GM23338 (cell line): ENCODE data around the gene PCP4. TPM values are rescaled to one million over a fixed set of nuclear protein-coding genes. Genes with fewer than 3 reads are reported as not detected.

Experiments used
- ATAC-seq: fragments of 200-7000 bp; cut with Tn5 transposase; 3 replicates; pipeline ENCODE4 v1.9.1; 2020
- DNase-seq: peaks from one replicate; pipeline ENCODE4 v3.0.0-alpha.2; 2015; ENCODE audit warnings: low spot score
- H2AFZ ChIP-seq: fragments of 200-600 bp; sonication (generic); 2 replicates; pipeline ENCODE4 v1.8.0; 2016; ENCODE audit warnings: antibody characterized with exemption, mild to moderate bottlenecking, moderate library complexity
- H3F3A ChIP-seq: fragments of 200-600 bp; sonication (generic); replicated peaks from 2 replicates; pipeline ENCODE4 v1.8.0; 2017; ENCODE audit warnings: antibody characterized with exemption, mixed run types, low read depth
- H3K27ac ChIP-seq: fragments of 200-600 bp; sonication (generic); 2 replicates; pipeline ENCODE4 v1.6.1; 2016; ENCODE audit warnings: low read depth
- H3K27me3 ChIP-seq: fragments of 200-600 bp; sonication (generic); 2 replicates; pipeline ENCODE4 v1.8.0; 2016; ENCODE audit warnings: mild to moderate bottlenecking, mixed run types, moderate library complexity; ENCODE audit not compliant: insufficient read depth
- H3K36me3 ChIP-seq: fragments of 200-600 bp; sonication (generic); 2 replicates; pipeline ENCODE4 v1.8.0; 2016; ENCODE audit warnings: mild to moderate bottlenecking; ENCODE audit not compliant: insufficient read depth
- H3K4me1 ChIP-seq: fragments of 200-600 bp; sonication (generic); 2 replicates; pipeline ENCODE4 v1.8.0; 2016; ENCODE audit warnings: mild to moderate bottlenecking, moderate library complexity; ENCODE audit not compliant: insufficient read depth
- H3K4me2 ChIP-seq: fragments of 200-600 bp; sonication (generic); 2 replicates; pipeline ENCODE4 v1.7.1; 2017; ENCODE audit warnings: mixed run types
- H3K4me3 ChIP-seq: fragments of 200-600 bp; sonication (generic); 2 replicates; pipeline ENCODE4 v1.6.1; 2016; ENCODE audit warnings: mixed run types
- H3K79me2 ChIP-seq: fragments of 200-600 bp; sonication (generic); replicated peaks from 2 replicates; pipeline ENCODE4 v1.8.0; 2017; ENCODE audit warnings: mild to moderate bottlenecking; ENCODE audit not compliant: insufficient read depth
- H3K9me2 ChIP-seq: fragments of 200-600 bp; sonication (generic); 2 replicates; pipeline ENCODE4 v1.8.0; 2017; ENCODE audit not compliant: insufficient read depth
- H4K20me1 ChIP-seq: fragments of 200-600 bp; sonication (generic); replicated peaks from 2 replicates; pipeline ENCODE4 v1.8.0; 2017; ENCODE audit warnings: mild to moderate bottlenecking; ENCODE audit not compliant: insufficient read depth
- H3K27ac Mint-ChIP-seq: 2 replicates; pipeline ENCODE4 v1.8.0; 2020; ENCODE audit warnings: inconsistent platforms, mild to moderate bottlenecking, moderate library complexity, mixed read lengths
- H3K27me3 Mint-ChIP-seq: 3 replicates; pipeline ENCODE4 v1.8.0; 2022; ENCODE audit warnings: low read depth, mild to moderate bottlenecking, moderate library complexity, mixed read lengths, inconsistent platforms; ENCODE audit not compliant: insufficient read depth, poor library complexity
- H3K36me3 Mint-ChIP-seq: 3 replicates; pipeline ENCODE4 v1.8.0; 2021; ENCODE audit warnings: low read depth, mild to moderate bottlenecking, inconsistent platforms, moderate library complexity, mixed read lengths
- H3K4me1 Mint-ChIP-seq: 3 replicates; pipeline ENCODE4 v1.8.0; 2020; ENCODE audit warnings: mild to moderate bottlenecking, inconsistent platforms, mixed read lengths
- H3K4me3 Mint-ChIP-seq: 3 replicates; pipeline ENCODE4 v1.8.0; 2021; ENCODE audit warnings: moderate library complexity, mild to moderate bottlenecking, inconsistent platforms, mixed read lengths
- H3K9me3 Mint-ChIP-seq: 3 replicates; pipeline ENCODE4 v1.8.0; 2020; ENCODE audit warnings: moderate library complexity, mild to moderate bottlenecking, inconsistent platforms, mixed read lengths
- CREB1 ChIP-seq: fragments of 250-450 bp; sonication (Bioruptor Pico); IDR thresholded peaks from 2 replicates; pipeline ENCODE4 v1.5.0; 2020; ENCODE audit warnings: low read depth, mild to moderate bottlenecking, moderate library complexity
- CTCF ChIP-seq, 2 experiments: fragments of 200-600 bp in 1 of 2; sonication (generic) in 1 of 2; conservative IDR thresholded peaks; 2 replicates each; pipeline versions ENCODE4 v1.5.1 to v1.6.1; 2016 to 2017; ENCODE audit warnings: antibody characterized with exemption in 2 of 2, low read depth in 2 of 2, mild to moderate bottlenecking in 2 of 2, moderate library complexity in 1 of 2
- EZH2 ChIP-seq: fragments of 200-600 bp; sonication (generic); IDR thresholded peaks from one replicate; pipeline ENCODE4 v1.8.0; 2017; ENCODE audit warnings: antibody characterized with exemption, mild to moderate bottlenecking, low read depth; ENCODE audit not compliant: unreplicated experiment
- EZH2phosphoT487 ChIP-seq: fragments of 200-600 bp; sonication (generic); IDR thresholded peaks from one replicate; pipeline ENCODE4 v1.8.1; 2018; ENCODE audit warnings: antibody characterized with exemption; ENCODE audit not compliant: unreplicated experiment
- JUNB ChIP-seq: IDR thresholded peaks from one replicate; pipeline ENCODE4 v1.6.1; 2016; ENCODE audit warnings: antibody characterized with exemption; ENCODE audit not compliant: unreplicated experiment
- NANOG ChIP-seq: IDR thresholded peaks from 2 replicates; pipeline ENCODE4 v1.6.1; 2016; ENCODE audit warnings: antibody characterized with exemption, borderline replicate concordance
- POLR2AphosphoS5 ChIP-seq: IDR thresholded peaks from 2 replicates; pipeline ENCODE4 v1.6.1; 2016; ENCODE audit warnings: antibody characterized with exemption, low read depth
- REST ChIP-seq: IDR thresholded peaks from one replicate; pipeline ENCODE4 v1.6.1; 2018; ENCODE audit warnings: antibody characterized with exemption; ENCODE audit not compliant: unreplicated experiment
- STAT1 ChIP-seq: IDR thresholded peaks from one replicate; pipeline ENCODE4 v1.6.1; 2016; ENCODE audit warnings: antibody characterized with exemption; ENCODE audit not compliant: unreplicated experiment
- ZNF114 ChIP-seq: fragments of 250-450 bp; sonication (Bioruptor Pico); IDR thresholded peaks from 2 replicates; pipeline ENCODE4 v1.5.0; 2020; ENCODE audit warnings: mild to moderate bottlenecking, moderate library complexity
- ZNF331 ChIP-seq: fragments of 250-450 bp; sonication (Bioruptor Pico); IDR thresholded peaks from 2 replicates; pipeline ENCODE4 v1.5.0; 2020; ENCODE audit warnings: low read depth, mild to moderate bottlenecking, moderate library complexity
- ZNF462 ChIP-seq: fragments of 250-450 bp; sonication (Bioruptor Pico); IDR thresholded peaks from 2 replicates; pipeline ENCODE4 v1.5.0; 2020; ENCODE audit warnings: mild to moderate bottlenecking, moderate library complexity
- polyA plus RNA-seq: library from polyadenylated mRNA; unstranded; fragments of >200 nt; fragmentation: Nextera tagmentation; extraction: Ambion mirVana; gene quantifications from 2 replicates; pipeline ENCODE4 v1.2.1, GENCODE V29; 2016
- total RNA-seq: library from RNA; depleted of rRNA; stranded (reverse); fragments of >200 nt; shearing (Covaris generic); gene quantifications from 2 replicates; pipeline ENCODE4 v1.2.3, GENCODE V29; 2014
- TF ChIP-seq, protein P1 (sequence below): IDR thresholded peaks from 2 replicates; pipeline ENCODE4 v1.6.1; 2016; ENCODE audit warnings: antibody characterized with exemption

PCP4 gene
- total and polyA plus RNA-seq, 2 experiments from 2014 or later: 7.3 TPM; not detected in 1

DNA sequence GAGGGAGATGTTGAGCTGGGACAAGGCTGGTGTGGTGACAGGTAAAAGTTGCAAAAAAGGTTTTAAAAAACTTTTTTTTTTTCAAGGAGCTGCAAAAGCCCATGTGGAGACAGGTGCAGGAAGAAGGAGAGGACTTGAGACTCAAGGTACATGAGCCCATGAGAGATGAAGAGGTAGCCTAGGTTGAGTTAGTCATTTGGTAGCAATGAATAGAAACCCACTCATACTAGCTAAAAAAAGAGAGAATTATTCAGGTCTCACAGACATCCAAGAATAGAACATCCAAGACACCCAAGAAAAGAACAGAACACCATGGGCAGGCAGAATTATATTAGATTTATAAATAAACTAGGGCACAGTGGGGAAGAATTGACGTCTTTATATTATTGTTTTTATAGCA lies 65.1 kb downstream of the PCP4 start:
- H3K27me3 ChIP-seq: no peaks in the 10 kb centered on the region
- H3K4me3 ChIP-seq: no peak overlapping the region
- H3K27ac ChIP-seq: no peak overlapping the region
- H3K36me3 ChIP-seq: no peaks in the 10 kb centered on the region
- Mint-ChIP-seq H3K27ac (no peak overlapping the region), H3K9me3 (peaks cover 1% of the 10 kb centered on the region; the same call in 1 of the 3 replicates), H3K27me3 (peaks cover 6% of the 10 kb centered on the region), H3K36me3 (no peaks in the 10 kb centered on the region), H3K4me1 (peaks cover 7% of the 10 kb centered on the region), H3K4me3 (no peak overlapping the region)
- DNase-seq (no peak), ATAC-seq (no peak)
- H3F3A ChIP-seq: no peaks in the 10 kb centered on the region
- no peaks in the 10 kb centered on the region for H4K20me1 ChIP-seq
- peaks cover 17% of the 10 kb centered on the region for H3K9me2 ChIP-seq
- no peak overlapping the region for H2AFZ ChIP-seq
- TF ChIP-seq EZH2phosphoT487 (no peak), REST (no peak), CTCF (conservative IDR thresholded peaks at IDR 0.05; ENCODE audit: low read depth in 2 of 2) (no peak), STAT1 (no peak), EZH2 (no peak), CREB1 (CRISPR knock-in tag) (no peak), POLR2AphosphoS5 (no peak), JUNB (no peak), NANOG (no peak), ZNF462 (CRISPR knock-in tag) (no peak), ZNF331 (CRISPR knock-in tag) (no peak), ZNF114 (CRISPR knock-in tag) (no peak)
- TF ChIP-seq, protein P1, sequence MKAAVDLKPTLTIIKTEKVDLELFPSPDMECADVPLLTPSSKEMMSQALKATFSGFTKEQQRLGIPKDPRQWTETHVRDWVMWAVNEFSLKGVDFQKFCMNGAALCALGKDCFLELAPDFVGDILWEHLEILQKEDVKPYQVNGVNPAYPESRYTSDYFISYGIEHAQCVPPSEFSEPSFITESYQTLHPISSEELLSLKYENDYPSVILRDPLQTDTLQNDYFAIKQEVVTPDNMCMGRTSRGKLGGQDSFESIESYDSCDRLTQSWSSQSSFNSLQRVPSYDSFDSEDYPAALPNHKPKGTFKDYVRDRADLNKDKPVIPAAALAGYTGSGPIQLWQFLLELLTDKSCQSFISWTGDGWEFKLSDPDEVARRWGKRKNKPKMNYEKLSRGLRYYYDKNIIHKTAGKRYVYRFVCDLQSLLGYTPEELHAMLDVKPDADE: no peak
- no peaks in the 10 kb centered on the region for H3K79me2 ChIP-seq
- H3K4me1 ChIP-seq: no peaks in the 10 kb centered on the region
- no peak overlapping the region for H3K4me2 ChIP-seq
